GM19438 (cell line): ENCODE results near the gene LAMA1.
"Not testable (repeated sequence)": the region's sequence is repeated elsewhere in the genome, so short reads cannot be mapped to it uniquely, and the experiment has no call there.

Source experiments
- ATAC-seq: cut with Tn5 transposase; IDR thresholded peaks from one replicate; pipeline ENCODE4 v1.9.1; 2021; ENCODE audit warnings: low read depth; ENCODE audit not compliant: unreplicated experiment

Gene LAMA1, protein sequence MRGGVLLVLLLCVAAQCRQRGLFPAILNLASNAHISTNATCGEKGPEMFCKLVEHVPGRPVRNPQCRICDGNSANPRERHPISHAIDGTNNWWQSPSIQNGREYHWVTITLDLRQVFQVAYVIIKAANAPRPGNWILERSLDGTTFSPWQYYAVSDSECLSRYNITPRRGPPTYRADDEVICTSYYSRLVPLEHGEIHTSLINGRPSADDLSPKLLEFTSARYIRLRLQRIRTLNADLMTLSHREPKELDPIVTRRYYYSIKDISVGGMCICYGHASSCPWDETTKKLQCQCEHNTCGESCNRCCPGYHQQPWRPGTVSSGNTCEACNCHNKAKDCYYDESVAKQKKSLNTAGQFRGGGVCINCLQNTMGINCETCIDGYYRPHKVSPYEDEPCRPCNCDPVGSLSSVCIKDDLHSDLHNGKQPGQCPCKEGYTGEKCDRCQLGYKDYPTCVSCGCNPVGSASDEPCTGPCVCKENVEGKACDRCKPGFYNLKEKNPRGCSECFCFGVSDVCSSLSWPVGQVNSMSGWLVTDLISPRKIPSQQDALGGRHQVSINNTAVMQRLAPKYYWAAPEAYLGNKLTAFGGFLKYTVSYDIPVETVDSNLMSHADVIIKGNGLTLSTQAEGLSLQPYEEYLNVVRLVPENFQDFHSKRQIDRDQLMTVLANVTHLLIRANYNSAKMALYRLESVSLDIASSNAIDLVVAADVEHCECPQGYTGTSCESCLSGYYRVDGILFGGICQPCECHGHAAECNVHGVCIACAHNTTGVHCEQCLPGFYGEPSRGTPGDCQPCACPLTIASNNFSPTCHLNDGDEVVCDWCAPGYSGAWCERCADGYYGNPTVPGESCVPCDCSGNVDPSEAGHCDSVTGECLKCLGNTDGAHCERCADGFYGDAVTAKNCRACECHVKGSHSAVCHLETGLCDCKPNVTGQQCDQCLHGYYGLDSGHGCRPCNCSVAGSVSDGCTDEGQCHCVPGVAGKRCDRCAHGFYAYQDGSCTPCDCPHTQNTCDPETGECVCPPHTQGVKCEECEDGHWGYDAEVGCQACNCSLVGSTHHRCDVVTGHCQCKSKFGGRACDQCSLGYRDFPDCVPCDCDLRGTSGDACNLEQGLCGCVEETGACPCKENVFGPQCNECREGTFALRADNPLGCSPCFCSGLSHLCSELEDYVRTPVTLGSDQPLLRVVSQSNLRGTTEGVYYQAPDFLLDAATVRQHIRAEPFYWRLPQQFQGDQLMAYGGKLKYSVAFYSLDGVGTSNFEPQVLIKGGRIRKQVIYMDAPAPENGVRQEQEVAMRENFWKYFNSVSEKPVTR (N-terminal part only)

DNA sequence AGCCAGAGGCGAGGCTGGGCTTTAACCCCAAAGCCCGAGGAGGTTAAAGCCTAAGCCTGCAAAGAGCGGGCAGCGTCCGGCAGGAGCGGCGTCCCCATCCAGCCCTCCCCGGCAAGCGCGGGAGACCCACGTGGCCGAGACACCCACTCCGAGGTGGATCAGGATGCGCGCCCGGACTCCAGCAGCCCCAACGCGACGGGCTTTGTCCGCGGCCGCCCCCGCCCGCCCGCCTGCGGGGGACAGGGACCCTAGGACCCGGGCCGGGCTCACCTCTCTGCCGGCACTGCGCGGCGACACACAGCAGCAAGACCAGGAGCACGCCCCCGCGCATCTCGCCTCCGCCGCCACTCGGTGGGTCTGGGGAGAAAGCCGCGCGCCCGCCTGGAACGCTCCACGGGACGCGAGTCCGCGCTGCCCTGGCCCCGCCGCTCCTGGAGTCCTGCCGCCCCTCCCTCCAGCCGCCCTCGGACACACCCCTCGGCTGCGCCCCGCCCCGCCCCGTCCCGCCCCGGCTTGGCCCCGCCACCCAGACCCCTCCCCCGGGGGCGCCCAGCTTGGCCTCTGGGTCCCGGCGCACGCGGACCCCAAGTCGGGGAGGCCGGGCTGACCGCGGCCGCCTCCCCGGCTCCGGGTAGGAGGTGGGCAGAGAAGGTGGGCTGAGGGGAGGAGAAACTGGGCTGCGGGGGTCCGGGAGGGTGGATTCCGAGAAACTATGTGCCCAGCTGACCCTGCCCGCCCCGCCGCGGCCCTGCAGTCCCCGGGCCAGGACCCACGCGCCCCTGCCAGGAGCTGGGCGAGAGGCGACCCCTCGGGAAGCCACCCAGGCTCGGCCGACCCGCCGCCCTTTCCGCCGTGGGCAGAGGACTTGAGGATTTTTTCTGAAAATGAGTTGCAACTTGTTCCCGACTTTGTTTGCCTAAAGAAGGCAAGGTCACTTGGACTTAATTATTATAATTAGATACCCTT, at the start of gene LAMA1:
Gene LAMA1, minus strand, starts transcription at position 408 of the 966 bp plus-strand sequence. Its CDS starts 77 bp downstream, at position 331.
- ATAC-seq = no peak

DNA sequence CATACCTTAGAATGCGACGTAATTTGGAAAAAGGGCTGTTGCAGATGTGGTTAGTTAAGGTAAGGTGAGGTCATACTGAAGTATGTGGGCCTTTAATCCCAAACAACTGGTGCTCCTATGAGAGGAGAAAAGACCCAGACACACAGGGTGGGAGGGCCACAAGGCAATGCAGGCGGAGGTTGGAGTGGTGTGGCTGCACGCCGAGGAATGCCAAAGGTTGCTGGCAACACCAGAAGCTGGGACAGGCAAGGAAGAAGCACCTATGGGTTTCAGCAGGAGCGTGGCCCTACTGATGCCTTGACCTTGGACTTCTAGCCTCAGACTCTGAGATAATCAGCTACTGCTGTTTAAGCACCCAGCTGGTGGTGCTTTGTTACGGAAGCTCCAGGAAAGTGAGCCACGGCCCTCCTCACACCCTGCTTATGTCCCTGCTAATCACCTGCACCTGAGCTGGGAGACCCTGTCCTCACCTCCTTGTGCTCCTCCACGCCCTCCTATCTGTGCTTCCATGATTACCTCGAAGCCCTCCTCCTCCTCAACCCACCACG, 48.3 kb upstream of the LAMA1 start:
- ATAC-seq = no peak

DNA sequence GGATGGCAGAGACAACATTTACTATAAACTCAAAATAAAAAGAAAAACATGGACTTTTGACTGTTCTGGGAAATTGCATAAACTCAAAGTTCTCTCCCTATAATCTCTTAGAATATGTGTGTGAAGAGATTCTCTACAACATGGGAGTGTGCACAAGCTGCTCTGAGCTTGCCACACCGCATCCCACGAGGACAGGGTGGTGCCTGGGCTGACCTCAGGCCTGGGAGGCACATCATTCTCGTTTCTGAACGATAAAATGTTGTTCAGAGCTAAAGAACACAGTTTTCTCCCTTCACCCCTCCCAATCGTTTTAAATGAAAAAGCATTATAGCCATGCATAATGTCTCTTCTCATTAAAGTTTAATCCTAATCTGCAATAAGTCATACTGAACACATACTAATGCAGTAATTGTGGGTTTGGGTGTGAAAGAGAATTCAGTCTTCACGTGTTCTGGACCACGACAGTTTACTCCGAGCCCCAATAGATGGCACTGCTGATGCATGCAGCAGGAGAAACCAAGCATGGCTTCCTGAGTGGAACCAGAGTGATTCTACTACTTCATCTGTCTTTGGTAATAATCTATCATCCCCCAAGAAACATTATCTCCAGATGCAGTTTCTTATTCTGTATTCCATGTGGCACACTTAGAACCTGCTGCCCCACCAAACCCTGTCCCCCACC, 46.9 kb upstream of the LAMA1 start:
- ATAC-seq = no peak

DNA sequence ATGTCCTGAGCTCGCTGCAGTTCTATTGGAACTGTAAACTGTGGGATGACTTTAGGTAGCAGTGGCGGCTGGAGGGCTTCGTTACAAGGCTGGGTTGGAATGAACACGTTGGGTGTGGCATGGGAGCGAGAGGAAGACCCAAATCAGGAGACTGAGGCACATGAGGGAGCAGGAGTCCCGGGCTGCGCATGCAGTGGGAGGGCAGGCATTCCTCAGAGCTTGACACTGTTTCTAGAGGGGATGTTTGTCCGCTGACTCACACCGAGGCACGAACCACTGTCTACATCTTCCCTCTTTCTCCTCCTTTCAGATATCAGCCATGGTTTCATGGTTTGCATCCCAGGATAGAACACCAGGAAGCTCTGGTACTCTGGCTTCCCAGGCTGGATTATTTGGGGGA, 40.6 kb upstream of the LAMA1 start:
- ATAC-seq = no peak

DNA sequence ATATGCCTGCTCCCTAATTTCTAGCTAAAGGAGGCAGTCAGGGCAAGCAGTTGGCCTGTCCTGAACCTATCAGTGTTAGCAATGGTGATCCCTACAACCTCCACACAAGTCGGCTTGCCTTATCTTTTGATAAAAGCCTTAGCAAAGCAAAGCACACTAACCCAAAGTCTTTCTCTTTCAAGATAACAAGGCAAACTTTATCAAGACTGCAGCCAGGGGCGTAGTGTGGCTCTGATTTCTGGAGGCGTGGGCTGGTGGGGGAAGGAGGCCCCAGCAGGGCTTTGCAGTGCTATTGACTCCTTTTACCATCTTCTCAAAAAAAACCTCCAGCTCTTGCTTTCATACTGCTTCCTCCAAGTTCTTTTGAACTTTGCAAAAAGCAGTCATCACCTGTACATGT, 40.2 kb upstream of the LAMA1 start:
- ATAC-seq = no peak

DNA sequence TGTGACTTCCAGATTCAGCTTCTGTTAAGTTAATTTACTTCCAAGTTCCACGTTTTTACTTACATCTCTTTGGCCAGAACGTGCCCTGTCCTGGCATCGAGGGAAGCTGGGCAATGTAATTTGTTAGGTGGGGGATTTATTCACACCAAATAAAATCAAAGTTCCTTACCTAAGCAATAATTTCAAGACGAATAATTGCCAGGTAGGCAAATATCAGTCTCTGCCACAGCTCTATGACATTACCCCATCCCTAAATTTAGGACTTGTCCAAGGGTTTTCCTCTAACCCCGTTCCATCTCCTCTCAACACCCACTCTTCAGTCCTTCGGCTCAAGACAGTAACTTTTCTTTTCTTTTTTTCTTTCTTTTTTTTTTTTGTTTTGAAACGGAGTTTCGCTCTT, 38.3 kb upstream of the LAMA1 start:
- ATAC-seq = no peak

DNA sequence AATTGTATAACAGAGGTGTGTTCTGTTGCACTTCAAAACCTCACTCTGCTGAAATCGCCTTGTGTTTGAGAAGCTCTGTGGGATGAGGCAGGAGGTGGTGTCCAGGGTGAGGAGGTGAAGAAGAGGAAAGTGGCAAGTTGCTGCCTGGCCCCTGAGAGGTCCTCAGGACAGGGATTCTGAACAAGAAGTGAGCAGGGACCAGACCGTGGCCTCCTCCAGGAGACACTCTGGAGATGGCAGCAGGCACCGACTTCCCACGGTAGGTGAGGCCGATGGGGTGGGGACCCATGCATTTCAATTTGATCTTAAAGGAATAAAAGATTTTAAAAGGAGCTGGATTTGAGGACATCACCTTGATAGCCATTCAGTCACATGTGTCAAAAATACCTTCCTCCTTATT, 37.5 kb upstream of the LAMA1 start:
- ATAC-seq = no peak

DNA sequence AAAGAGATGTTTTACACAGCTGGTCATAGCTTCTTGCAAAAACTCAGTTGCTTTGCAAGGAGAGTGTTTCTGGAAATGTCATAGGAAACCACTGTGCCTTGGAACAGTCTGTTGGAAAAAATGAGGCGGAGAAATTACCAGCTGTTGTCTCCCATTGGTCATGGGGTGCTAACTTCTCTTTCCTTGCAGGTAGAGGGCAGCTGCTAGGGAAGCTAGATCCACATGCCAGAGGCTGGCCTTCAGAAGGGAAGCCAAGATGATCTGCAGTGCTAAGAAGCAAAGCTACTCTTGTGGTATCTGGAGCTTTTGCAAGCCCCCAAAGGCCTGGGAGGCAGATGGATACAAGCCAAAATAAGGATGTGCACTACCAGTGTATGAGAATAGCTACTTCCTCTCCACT, 34.8 kb upstream of the LAMA1 start:
- ATAC-seq = no peak

DNA sequence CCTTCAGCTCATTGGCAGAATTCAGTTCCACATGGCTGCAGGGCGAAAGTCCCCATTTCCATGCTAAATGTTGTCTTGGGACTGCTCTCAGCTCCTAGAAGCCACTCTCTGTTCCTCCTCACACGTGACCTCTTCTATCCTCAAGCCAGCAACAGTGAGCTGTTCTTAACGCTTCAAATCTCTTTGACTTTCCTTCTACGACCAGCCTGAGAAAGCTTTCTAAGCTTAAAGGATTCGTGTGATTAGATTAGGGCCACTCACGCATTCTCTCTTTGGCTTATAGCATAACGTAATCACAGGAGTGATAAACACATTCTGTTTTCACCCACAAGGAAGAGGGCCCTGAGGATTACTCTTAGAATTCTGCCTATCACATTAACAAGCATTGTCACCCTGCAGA, 29.8 kb upstream of the LAMA1 start:
- ATAC-seq = no peak

DNA sequence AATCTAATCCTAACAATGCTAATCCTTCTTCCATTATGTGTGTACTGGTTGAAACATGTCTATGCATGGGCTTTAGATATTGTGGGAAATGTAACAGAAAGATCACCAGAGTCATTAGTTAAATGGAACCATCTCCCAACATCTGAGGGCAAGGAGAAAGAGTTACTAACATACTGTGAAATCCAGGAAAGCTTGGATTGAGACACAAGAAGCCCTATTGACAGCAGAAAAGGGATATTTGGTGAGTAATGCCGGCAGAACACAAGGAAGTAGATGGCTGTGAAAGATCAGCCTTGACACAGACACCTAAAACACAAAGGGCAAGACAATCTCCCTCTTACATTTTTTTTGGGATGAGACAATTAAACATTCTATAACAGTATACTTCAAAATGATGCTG, 28.5 kb upstream of the LAMA1 start:
- no peak for ATAC-seq

DNA sequence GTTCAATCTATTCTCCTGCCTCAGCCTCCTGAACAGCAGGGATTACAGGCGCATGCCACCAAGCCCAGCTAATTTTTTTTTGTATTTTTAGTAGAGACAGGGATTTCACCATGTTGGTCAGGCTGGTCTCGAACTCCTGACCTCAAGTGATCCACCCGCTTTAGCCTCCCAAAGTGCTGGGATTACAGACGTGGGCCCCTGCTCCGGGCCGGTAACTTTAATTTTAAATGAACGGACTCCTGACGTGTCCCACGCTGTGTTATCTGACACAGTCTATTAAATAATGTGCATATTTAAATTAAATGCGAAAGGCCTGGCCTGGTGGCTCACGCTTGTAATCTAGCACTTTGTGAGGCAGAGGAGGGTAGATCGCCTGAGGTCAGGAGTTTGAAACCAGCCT, 27.3 kb upstream of the LAMA1 start:
- ATAC-seq = not testable (repeated sequence)

DNA sequence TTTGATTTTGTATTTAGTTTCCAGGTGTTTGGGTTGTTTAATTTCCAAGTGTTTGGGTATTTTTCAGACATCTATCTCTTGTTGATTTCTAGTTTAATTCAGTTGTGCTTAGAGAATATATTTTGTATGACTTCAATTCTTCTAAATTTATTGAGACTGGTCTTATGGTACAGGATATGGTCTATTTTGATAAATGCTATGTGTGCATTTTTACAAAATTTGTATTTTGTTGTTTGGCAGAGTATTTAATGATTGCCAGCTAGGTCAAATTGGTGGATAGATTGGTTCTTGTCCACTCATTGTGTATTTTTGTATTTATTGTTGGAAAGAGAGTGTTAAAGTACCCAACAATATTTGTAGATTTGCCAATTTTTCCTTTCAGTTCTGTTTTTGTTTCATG, 23.7 kb upstream of the LAMA1 start:
- no peak for ATAC-seq

DNA sequence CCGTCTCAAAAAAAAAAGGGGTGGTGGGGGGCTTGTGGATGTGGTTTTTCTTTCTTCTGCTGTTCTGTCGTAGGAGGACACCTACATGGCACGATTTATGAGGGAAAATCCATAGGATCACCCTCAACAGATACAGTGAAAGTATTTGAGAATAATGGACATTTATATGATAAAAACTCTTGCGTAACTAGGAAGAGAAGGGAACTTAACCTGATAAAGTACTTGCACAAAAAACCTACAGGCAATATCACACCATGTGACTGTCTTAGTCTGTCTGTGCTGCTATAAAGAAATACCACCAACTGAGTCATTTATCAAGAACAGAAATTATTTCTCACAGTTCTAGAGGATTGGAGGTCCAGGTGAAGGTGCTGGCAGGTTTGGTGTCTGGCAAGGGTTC, 21.8 kb upstream of the LAMA1 start:
- no peak for ATAC-seq

DNA sequence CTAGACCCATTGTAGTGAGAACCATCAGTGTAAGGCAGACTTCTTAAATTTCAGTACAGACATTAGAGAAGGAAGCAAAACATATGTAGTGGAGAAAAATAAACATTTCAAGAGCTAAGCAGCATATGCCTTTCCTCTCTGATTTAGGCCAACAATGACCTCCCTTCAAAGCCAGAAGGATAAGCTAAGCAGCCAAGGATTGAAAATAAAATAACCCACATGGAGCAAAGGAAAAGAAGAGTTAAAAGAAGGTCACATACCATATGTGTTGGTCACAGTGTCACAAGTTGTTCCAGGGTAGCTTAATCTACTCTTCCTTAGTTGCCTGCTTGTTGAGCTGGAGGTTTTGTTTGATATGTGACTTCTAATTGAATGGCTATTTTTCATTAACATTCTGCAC, 15.6 kb upstream of the LAMA1 start:
- ATAC-seq = no peak

DNA sequence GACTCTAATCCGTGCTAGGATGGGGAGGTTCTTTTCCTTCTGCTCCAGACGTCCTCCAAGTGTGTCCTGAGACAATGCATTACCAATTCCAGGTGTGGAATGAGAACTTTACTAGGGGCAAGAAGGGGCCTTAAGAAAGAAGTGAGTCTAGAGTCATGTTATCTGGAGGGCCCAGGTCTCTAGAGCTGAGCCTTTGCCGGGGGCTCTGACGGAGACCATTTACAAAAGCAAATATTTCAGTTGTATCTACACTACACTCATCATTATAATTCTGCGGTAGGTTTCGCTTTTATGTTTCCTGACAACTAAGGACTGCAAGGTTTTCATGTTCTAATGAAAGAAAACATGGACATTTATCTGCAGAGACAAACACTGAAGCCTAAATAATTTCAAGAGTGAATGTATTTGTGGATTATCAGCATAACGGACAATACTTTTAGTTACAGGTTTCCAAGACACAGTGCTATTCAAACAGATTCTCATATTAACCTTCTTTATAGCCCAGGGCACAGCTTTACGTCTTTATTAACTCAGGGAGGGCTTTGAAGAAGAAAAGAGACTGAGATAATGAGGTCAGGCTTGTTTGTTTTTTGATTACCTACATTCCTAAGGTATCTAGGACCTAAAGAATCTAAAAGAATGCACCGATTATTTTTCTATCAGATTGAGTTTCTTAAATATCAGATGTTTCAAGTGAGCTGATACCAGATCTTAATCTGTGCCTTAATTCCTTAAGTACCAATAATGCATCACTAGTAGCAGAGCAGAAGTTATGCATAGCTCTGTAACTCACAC, 15.0 kb upstream of the LAMA1 start:
- ATAC-seq = no peak

DNA sequence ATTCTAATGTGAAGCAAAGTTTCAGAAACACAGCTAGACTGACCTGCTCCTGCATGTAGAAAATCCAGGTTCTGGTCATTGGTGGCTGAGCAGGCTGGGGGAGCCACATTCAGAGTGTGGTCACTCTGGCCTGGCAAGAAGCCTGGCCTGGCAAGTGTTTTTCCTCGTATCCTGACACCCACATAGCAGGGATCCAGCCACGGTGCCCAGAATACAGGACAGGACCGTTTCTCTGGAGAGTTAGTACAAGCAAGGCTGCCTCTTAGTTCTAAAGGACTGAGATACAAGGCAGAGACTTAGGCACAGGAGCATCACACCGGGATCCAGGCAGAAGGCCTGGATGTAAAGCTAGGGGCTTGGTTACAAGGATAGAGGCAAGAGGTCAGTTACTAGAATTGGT, 4.8 kb upstream of the LAMA1 start:
- ATAC-seq = no peak

DNA sequence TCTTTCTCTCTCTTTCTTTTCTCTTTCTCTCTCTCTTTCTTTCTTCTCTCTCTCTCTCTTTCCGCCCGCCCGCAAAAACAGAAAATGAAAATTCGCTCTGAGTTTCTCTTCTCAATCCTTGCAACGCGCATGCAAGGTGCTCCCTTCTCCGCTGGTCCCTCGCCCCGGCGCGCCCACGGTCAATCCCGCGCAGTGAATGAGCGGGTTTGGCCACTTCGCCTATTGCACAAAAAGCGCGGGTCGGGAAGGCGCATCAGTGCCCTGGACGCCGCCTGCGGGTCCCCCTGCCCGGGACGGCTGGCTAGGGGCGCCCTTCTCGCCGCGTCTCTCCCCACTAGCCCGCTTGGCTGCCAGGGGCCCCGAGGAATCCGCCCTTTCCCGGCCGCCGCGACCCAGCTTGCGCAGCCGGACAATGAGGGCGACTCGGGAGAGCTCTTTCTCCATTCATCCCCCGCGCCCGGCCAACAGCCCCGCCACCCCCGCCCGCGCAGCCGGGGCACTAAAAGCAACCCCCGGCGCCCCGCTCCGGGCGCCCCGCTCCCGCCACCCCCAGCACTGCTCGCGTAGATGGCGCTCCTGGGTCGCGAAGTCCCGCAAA, 706 bp downstream of the LAMA1 start:
- no peak for ATAC-seq
